ENCODE data around the gene EBPL. TPM values are rescaled to one million over a fixed set of nuclear protein-coding genes. Genes with fewer than 3 reads are reported as not detected.

Gene EBPL
- total RNA-seq, 4 donors from 2014 or later: 6.7 to 21.6 (median 19.2) TPM

DNA sequence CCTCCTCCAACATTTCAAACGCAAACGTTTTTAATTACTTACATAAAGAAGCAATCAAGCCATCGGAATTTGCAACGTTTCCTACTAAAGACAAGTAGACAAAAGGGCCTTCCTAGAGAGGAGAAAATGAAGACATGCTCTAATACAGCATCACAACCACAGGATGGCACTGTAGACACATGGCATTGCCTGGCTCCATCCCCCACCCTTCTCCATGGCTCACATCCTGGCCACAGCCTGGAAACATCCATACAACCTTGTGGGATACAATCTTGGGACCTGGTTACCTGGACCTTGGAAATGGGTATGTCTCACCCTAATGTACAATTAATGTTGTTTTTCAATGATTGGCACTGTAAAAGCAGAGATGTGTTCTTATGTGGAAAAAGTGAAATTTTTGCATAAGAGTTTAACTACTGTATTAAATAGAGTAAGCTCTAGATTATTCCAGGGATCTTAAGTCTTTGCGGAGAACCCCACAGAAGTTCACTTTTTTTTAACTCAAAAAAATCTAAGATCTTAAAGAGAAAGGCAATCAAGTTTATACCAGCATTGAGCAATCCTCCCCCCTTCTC lies 21.5 kb downstream of the EBPL start:
- H3K4me3 ChIP-seq: no peak overlapping the region
- H3K4me1 ChIP-seq: no peaks in the 10 kb centered on the region
- H3K9me3 ChIP-seq: no peaks in the 10 kb centered on the region
- no peaks in the 10 kb centered on the region for H3K27me3 ChIP-seq
- TF ChIP-seq, protein P1, sequence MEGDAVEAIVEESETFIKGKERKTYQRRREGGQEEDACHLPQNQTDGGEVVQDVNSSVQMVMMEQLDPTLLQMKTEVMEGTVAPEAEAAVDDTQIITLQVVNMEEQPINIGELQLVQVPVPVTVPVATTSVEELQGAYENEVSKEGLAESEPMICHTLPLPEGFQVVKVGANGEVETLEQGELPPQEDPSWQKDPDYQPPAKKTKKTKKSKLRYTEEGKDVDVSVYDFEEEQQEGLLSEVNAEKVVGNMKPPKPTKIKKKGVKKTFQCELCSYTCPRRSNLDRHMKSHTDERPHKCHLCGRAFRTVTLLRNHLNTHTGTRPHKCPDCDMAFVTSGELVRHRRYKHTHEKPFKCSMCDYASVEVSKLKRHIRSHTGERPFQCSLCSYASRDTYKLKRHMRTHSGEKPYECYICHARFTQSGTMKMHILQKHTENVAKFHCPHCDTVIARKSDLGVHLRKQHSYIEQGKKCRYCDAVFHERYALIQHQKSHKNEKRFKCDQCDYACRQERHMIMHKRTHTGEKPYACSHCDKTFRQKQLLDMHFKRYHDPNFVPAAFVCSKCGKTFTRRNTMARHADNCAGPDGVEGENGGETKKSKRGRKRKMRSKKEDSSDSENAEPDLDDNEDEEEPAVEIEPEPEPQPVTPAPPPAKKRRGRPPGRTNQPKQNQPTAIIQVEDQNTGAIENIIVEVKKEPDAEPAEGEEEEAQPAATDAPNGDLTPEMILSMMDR (IDR thresholded peaks at IDR 0.05): peak in 5 of 6 experiments; percentile 18 to 82 (median 63)
- no peak for TF ChIP-seq POLR2A (IDR thresholded peaks at IDR 0.05)
- H3K36me3 ChIP-seq: peaks cover 0 to 13% (median 0%) of the 10 kb centered on the region in 3 donors
- no peak overlapping the region for H3K27ac ChIP-seq
- DNase-seq: peak in 1 of 3 donors; percentile 68

DNA sequence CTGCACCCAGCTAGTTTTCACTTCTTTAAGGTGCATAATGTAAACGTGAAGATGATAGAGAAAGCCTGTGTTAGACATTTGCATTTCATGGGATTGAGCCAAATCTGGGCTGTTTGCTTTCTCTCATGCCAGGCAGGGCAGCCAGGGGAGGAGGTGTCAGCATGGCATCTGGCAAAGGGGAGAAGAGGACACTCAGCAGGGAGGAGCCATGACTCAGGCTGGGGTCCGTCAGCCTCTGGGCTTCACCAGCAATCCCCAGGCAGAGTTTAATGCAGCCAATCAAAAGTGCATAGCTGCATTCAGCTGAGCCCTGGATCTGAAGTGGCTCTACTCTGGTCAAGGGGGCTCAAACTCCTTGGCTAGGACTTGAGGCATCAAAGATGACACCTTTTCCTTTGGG lies 23.5 kb downstream of the EBPL start:
- H3K27me3 ChIP-seq: no peaks in the 10 kb centered on the region
- no peak overlapping the region for H3K27ac ChIP-seq
- no peak overlapping the region for H3K4me3 ChIP-seq
- H3K4me1 ChIP-seq: no peaks in the 10 kb centered on the region
- peaks cover 0 to 16% (median 0%) of the 10 kb centered on the region in 3 donors for H3K36me3 ChIP-seq
- DNase-seq: no peak
- TF ChIP-seq POLR2A (IDR thresholded peaks at IDR 0.05): no peak
- H3K9me3 ChIP-seq: no peaks in the 10 kb centered on the region

DNA sequence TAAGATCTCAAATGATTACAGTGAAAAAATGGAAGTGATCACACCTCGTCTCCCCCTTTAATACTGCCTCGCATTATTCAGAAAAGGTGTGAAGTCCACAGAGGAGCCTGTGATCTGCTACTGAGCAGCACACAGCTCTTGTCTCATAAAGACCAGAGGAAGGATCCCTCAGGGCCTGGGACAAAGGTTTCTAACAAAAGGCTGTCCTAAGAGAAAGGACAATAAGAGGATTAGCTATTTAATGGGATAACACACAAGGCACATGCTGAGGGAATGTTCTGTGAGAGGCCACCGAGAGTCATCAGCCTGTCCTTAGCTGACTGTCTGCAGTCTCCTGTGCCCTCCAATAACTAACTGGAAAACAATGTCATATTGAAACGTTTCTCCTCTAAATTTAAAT lies 26.7 kb downstream of the EBPL start:
- no peaks in the 10 kb centered on the region for H3K4me1 ChIP-seq
- TF ChIP-seq POLR2A (IDR thresholded peaks at IDR 0.05): no peak
- TF ChIP-seq, protein P1 (IDR thresholded peaks at IDR 0.05): no peak
- H3K9me3 ChIP-seq: no peaks in the 10 kb centered on the region
- H3K27ac ChIP-seq: no peak overlapping the region
- no peak overlapping the region for H3K4me3 ChIP-seq
- no peaks in the 10 kb centered on the region for H3K27me3 ChIP-seq
- no peak for DNase-seq
- H3K36me3 ChIP-seq: peaks cover 0 to 18% (median 0%) of the 10 kb centered on the region in 3 donors

DNA sequence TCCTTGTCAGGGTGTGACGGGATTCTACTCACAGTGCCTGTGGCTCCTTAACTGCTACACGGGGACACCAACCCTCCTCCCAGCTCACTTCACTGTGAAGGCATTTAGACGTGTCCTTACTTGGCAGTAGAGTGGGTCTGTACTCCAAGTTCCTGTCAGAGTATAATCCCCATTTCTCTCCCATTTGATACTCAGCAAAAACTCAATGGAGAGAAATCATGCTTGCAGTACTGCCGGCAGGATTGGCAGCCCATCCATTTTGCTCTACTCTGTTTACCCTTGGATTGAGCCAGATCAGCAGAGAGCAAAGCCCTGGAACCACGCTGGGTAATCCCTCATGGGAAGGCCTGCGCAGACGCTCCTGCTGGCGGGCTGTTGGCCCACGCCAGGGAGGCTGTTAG lies 34.0 kb downstream of the EBPL start:
- Histone ChIP-seq H3K27me3 (no peaks in the 10 kb centered on the region), H3K9me3 (no peaks in the 10 kb centered on the region), H3K36me3 (no peaks in the 10 kb centered on the region), H3K4me1 (no peaks in the 10 kb centered on the region), H3K4me3 (no peak overlapping the region), H3K27ac (no peak overlapping the region)
- DNase-seq: no peak
- TF ChIP-seq, protein P1 (IDR thresholded peaks at IDR 0.05): no peak
- no peak for TF ChIP-seq POLR2A (IDR thresholded peaks at IDR 0.05)

DNA sequence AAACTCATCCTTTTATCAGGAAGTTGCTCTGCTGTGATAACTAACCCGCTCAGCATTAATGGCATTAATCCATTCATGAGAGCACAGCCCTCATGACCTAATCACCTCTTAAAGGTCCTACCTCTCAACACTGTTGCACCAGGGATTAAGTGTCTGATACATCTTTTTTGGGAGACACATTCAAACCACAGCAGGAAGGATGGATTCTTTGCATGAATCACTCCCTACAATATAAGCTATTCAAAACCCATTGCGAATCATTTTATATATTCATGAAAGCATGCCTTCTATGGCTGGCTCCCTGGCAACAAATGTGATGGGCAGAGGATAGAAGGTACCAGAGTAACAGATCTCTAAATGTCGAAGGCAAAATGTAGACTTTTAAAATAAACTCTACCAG lies 35.4 kb downstream of the EBPL start:
- no peaks in the 10 kb centered on the region for H3K4me1 ChIP-seq
- H3K27me3 ChIP-seq: no peaks in the 10 kb centered on the region
- no peak overlapping the region for H3K27ac ChIP-seq
- H3K9me3 ChIP-seq: no peaks in the 10 kb centered on the region
- no peaks in the 10 kb centered on the region for H3K36me3 ChIP-seq
- TF ChIP-seq POLR2A (IDR thresholded peaks at IDR 0.05): no peak
- TF ChIP-seq, protein P1 (IDR thresholded peaks at IDR 0.05): no peak
- no peak overlapping the region for H3K4me3 ChIP-seq
- no peak for DNase-seq

DNA sequence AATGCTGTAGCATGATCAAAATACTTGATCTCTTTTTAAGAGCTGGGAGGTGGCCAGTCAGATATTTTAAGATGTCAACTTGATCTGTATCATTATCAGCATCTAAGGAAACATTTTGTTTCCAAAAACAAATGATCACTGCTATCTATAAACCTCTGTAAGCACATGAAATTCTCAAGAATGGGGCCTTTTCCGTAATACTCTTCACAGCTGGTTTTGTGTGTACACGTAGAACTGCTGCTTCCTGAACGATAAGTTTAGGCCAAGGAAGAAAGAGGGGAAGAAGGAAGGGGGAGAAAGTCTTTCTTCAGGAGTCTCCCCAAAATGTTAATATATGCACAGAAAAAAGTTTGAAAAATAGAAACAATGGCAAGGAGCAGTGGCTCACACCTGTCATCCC lies 37.3 kb downstream of the EBPL start:
- Histone ChIP-seq H3K27me3 (no peaks in the 10 kb centered on the region), H3K4me3 (no peak overlapping the region), H3K36me3 (no peaks in the 10 kb centered on the region), H3K27ac (no peak overlapping the region), H3K9me3 (no peaks in the 10 kb centered on the region), H3K4me1 (no peaks in the 10 kb centered on the region)
- no peak for TF ChIP-seq POLR2A (IDR thresholded peaks at IDR 0.05)
- TF ChIP-seq, protein P1 (IDR thresholded peaks at IDR 0.05): no peak
- no peak for DNase-seq
